ENCODE results near the gene RPP40.
A peak's percentile ranks its signal among the peaks of the same experiment; 100 is the strongest.
"Not testable (repeated sequence)": the region's sequence is repeated elsewhere in the genome, so short reads cannot be mapped to it uniquely, and the experiment has no call there.

Gene RPP40

GRCh38 chr6:5003604-5004372 lies at the start of gene RPP40:
Gene RPP40, minus strand, starts transcription at chr6:5004037. Its CDS starts 35 bp downstream, at chr6:5004002.
- peak; percentile 91 for DNase-seq

GRCh38 chr6:5053038-5053437 lies 49.2 kb upstream of the RPP40 start:
- no peak for DNase-seq

- no peak for DNase-seq
Observed at GRCh38 chr6:5051394-5051793, 47.6 kb upstream of the RPP40 start.

- no peak for DNase-seq
Observed at GRCh38 chr6:5050009-5050408, 46.2 kb upstream of the RPP40 start.

GRCh38 chr6:5046430-5046829 lies 42.6 kb upstream of the RPP40 start:
- no peak for DNase-seq

GRCh38 chr6:5045416-5045815 lies 41.6 kb upstream of the RPP40 start:
- no peak for DNase-seq

- DNase-seq, result no peak
Observed at GRCh38 chr6:5044866-5045265, 41.0 kb upstream of the RPP40 start.

GRCh38 chr6:5042436-5042835 lies 38.6 kb upstream of the RPP40 start:
- no peak for DNase-seq

- no peak for DNase-seq
Observed at GRCh38 chr6:5041955-5042354, 38.1 kb upstream of the RPP40 start.

- DNase-seq, result peak; percentile 69
Observed at GRCh38 chr6:5036269-5036668, 32.4 kb upstream of the RPP40 start.

- no peak for DNase-seq
Observed at GRCh38 chr6:5034736-5035135, 30.9 kb upstream of the RPP40 start.

- DNase-seq, result no peak
Observed at GRCh38 chr6:5034328-5034727, 30.5 kb upstream of the RPP40 start.

GRCh38 chr6:5033214-5033904 lies 29.5 kb upstream of the RPP40 start:
- not testable (repeated sequence) for DNase-seq

- DNase-seq, result not testable (repeated sequence)
Observed at GRCh38 chr6:5032706-5033105, 28.9 kb upstream of the RPP40 start.

GRCh38 chr6:5031150-5031549 lies 27.3 kb upstream of the RPP40 start:
- no peak for DNase-seq

- peak; percentile 76 for DNase-seq
Observed at GRCh38 chr6:5030596-5031136, 26.8 kb upstream of the RPP40 start.

- DNase-seq, result no peak
Observed at GRCh38 chr6:5029609-5030008, 25.8 kb upstream of the RPP40 start.

GRCh38 chr6:5028921-5029320 lies 25.1 kb upstream of the RPP40 start:
- no peak for DNase-seq

- no peak for DNase-seq
Observed at GRCh38 chr6:5028301-5028700, 24.5 kb upstream of the RPP40 start.

GRCh38 chr6:5025911-5026819 lies 22.3 kb upstream of the RPP40 start:
- DNase-seq, result peak; percentile 52

GRCh38 chr6:5023923-5024322 lies 20.1 kb upstream of the RPP40 start:
- DNase-seq, result no peak

- DNase-seq, result no peak
Observed at GRCh38 chr6:5020142-5020541, 16.3 kb upstream of the RPP40 start.

- DNase-seq, result no peak
Observed at GRCh38 chr6:5014072-5014561, 10.3 kb upstream of the RPP40 start.
